Measurements from ENCODE around the gene PUS1. TPM values are rescaled to one million over a fixed set of nuclear protein-coding genes. Genes with fewer than 3 reads are reported as not detected.

Gene PUS1
- total and polyA plus RNA-seq, 2 donors (not counting 1 experiment from before 2014, with no cell fraction given) = 50.1 to 99.5 TPM

DNA sequence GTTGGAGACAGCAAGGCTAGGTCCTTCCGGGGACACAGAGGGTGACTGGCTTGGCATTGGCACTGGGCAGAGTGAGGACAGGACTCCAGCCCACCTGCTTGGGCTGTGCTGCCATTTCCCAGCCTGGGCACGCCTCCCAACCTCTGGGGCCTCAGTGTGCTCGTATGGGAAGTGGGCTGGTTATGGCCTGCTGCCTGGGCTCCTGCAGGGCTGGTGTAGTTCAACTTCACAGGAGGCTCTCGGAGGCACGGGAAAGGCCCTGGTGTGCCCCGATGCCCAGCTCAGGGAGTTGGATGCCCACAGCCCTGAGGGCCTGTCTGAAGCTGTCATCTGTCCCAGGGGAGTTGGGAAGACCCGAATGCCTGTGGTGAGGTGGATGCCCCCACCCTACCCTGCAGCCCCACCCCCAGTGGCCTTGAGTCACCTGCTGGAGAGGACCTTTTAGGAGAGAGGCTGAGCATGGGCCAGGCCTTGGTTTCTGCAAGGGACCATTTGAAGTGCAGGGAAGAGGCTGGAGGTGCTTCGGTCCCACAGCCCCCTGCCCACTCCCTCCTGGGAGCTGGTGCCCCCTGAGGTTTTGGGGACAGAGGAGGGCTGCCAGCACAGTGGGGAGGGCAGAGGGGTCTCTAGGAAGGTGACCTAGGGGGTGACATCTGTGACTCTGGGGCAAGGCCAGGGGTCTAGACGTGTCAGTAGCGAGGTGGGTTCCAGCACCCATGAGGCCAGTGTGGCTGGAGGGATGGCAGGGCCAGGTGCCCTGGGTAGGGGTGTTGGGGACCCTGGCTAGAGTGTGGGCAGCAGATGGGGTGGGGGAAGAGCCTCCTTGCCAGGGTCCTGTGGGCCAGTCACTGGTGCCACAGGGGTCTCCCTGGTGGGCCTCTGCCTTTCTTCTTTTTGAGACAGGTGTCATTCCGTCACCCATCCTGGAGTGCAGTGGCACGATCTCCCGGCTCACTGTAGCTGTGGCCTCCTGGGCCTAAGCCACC, 25.5 kb upstream of the PUS1 start:
- no peak for DNase-seq
- H3K27ac ChIP-seq (ENCODE audit: low read length in 2 of 2) = no peak overlapping the region

GRCh38 chr12:131904346-131904745, 24.7 kb upstream of the PUS1 start:
- no peaks in the 10 kb centered on the region for H3K27me3 ChIP-seq (replicated peaks in 1 of 4; ENCODE audit: control extremely low read depth in 1 of 4, control insufficient read depth in 3 of 4, insufficient read depth in 4 of 4, low read length in 3 of 4)
- ATAC-seq (ENCODE audit: low read depth) (no peak), DNase-seq (no peak)
- H3K4me2 ChIP-seq (replicated peaks; ENCODE audit: low read depth, low read length, poor library complexity, severe bottlenecking) = no peak overlapping the region
- no peaks in the 10 kb centered on the region for H3K4me1 ChIP-seq (ENCODE audit: control insufficient read depth in 2 of 2, insufficient read depth in 2 of 2, low read length in 2 of 2)
- H2AFZ ChIP-seq (ENCODE audit: insufficient read depth, low read depth, low read length, poor library complexity, severe bottlenecking) = no peak overlapping the region
- ChIA-PET POLR2A (no interaction called here), CTCF (no interaction called here)
- no peak overlapping the region for H3K9ac ChIP-seq (ENCODE audit: low read length)
- Mint-ChIP-seq H3K4me1 (peaks cover 9% of the 10 kb centered on the region), H3K27me3 (no peaks in the 10 kb centered on the region), H3K27ac (no peak overlapping the region), H3K9me3 (ENCODE audit: insufficient read depth) (no peaks in the 10 kb centered on the region), H3K4me3 (no peak overlapping the region)
- H3K27ac ChIP-seq (ENCODE audit: low read length in 2 of 2) = no peak overlapping the region
- peaks cover 0 to 10% of the 10 kb centered on the region in 2 experiments for H3K36me3 ChIP-seq (replicated peaks in 1 of 2; ENCODE audit: control extremely low read depth in 1 of 2, control insufficient read depth in 1 of 2, extremely low read depth in 1 of 2, insufficient read depth in 2 of 2, low read length in 1 of 2)
- WGBS (ENCODE audit: insufficient coverage) = 93% methylated on average over 4 of the region's 5 CpGs
- H4K20me1 ChIP-seq (ENCODE audit: control insufficient read depth, insufficient read depth, low read length, poor library complexity, severe bottlenecking) = peaks cover 83% of the 10 kb centered on the region
- intact Hi-C loops (cut with micrococcal nuclease) = no loop called here
- peaks cover 58% of the 10 kb centered on the region for H3K79me2 ChIP-seq (ENCODE audit: control insufficient read depth, insufficient read depth, low read length)
- TF ChIP-seq, protein P1, sequence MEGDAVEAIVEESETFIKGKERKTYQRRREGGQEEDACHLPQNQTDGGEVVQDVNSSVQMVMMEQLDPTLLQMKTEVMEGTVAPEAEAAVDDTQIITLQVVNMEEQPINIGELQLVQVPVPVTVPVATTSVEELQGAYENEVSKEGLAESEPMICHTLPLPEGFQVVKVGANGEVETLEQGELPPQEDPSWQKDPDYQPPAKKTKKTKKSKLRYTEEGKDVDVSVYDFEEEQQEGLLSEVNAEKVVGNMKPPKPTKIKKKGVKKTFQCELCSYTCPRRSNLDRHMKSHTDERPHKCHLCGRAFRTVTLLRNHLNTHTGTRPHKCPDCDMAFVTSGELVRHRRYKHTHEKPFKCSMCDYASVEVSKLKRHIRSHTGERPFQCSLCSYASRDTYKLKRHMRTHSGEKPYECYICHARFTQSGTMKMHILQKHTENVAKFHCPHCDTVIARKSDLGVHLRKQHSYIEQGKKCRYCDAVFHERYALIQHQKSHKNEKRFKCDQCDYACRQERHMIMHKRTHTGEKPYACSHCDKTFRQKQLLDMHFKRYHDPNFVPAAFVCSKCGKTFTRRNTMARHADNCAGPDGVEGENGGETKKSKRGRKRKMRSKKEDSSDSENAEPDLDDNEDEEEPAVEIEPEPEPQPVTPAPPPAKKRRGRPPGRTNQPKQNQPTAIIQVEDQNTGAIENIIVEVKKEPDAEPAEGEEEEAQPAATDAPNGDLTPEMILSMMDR (IDR thresholded peaks at IDR 0.05) = no peak
- no peak for TF ChIP-seq EZH2 (IDR thresholded peaks at IDR 0.05; ENCODE audit: borderline replicate concordance, insufficient read depth, low read depth, low read length, poor library complexity, severe bottlenecking)
- no peak overlapping the region for H3K4me3 ChIP-seq (ENCODE audit: control extremely low read depth in 1 of 5, extremely low read depth in 1 of 5, insufficient read depth in 1 of 5, low read depth in 2 of 5, low read length in 4 of 5)
- H3K9me3 ChIP-seq (ENCODE audit: control extremely low read depth in 1 of 3, control insufficient read depth in 2 of 3, insufficient read depth in 1 of 3, low read length in 2 of 3) = no peaks in the 10 kb centered on the region

More for the DNA sequence above, 25.5 kb upstream of the PUS1 start:
- Histone ChIP-seq H2AFZ (ENCODE audit: insufficient read depth, low read depth, low read length, poor library complexity, severe bottlenecking) (no peak overlapping the region), H3K9me3 (ENCODE audit: control extremely low read depth in 1 of 3, control insufficient read depth in 2 of 3, insufficient read depth in 1 of 3, low read length in 2 of 3) (no peaks in the 10 kb centered on the region), H3K79me2 (ENCODE audit: control insufficient read depth, insufficient read depth, low read length) (peaks cover 62% of the 10 kb centered on the region), H3K27me3 (replicated peaks in 1 of 4; ENCODE audit: control extremely low read depth in 1 of 4, control insufficient read depth in 3 of 4, insufficient read depth in 4 of 4, low read length in 3 of 4) (no peaks in the 10 kb centered on the region), H3K4me1 (ENCODE audit: control insufficient read depth in 2 of 2, insufficient read depth in 2 of 2, low read length in 2 of 2) (no peaks in the 10 kb centered on the region), H3K4me3 (ENCODE audit: control extremely low read depth in 1 of 5, extremely low read depth in 1 of 5, insufficient read depth in 1 of 5, low read depth in 2 of 5, low read length in 4 of 5) (no peak overlapping the region), H3K36me3 (replicated peaks in 1 of 2; ENCODE audit: control extremely low read depth in 1 of 2, control insufficient read depth in 1 of 2, extremely low read depth in 1 of 2, insufficient read depth in 2 of 2, low read length in 1 of 2) (peaks cover 0 to 6% of the 10 kb centered on the region in 2 experiments), H3K4me2 (replicated peaks; ENCODE audit: low read depth, low read length, poor library complexity, severe bottlenecking) (no peak overlapping the region), H3K9ac (ENCODE audit: low read length) (no peak overlapping the region), H4K20me1 (ENCODE audit: control insufficient read depth, insufficient read depth, low read length, poor library complexity, severe bottlenecking) (peaks cover 78% of the 10 kb centered on the region)
- WGBS (ENCODE audit: insufficient coverage) = 92% methylated on average over 10 of the region's 13 CpGs
- POLR2A ChIA-PET = no interaction called here
- H3K27ac Mint-ChIP-seq = no peak overlapping the region
- H3K4me3 Mint-ChIP-seq = no peak overlapping the region
- H3K4me1 Mint-ChIP-seq = peaks cover 9% of the 10 kb centered on the region
- no peaks in the 10 kb centered on the region for H3K27me3 Mint-ChIP-seq
- no peak for ATAC-seq (ENCODE audit: low read depth)
- no peaks in the 10 kb centered on the region for H3K9me3 Mint-ChIP-seq (ENCODE audit: insufficient read depth)
- CTCF ChIA-PET = no interaction called here
- intact Hi-C loops (cut with micrococcal nuclease) = no loop called here
- TF ChIP-seq, protein P1 (IDR thresholded peaks at IDR 0.05) = no peak
- TF ChIP-seq EZH2 (IDR thresholded peaks at IDR 0.05; ENCODE audit: borderline replicate concordance, insufficient read depth, low read depth, low read length, poor library complexity, severe bottlenecking) = no peak
